Activated T-helper 17 cell treated with anti-CD3 and anti-CD28 coated beads, Interleukin-2, amount 50 U/mL, for 72 hours (primary cell): ENCODE data around the gene ENTPD8. TPM values are rescaled to one million over a fixed set of nuclear protein-coding genes. Genes with fewer than 3 reads are reported as not detected.

Experiments
- ATAC-seq: fragments of 150-1000 bp; cut with Tn5 transposase; replicated peaks from 2 replicates; pipeline ENCODE4 v1.10.0; 2021; ENCODE audit warnings: mild to moderate bottlenecking, moderate library complexity
- H3K27ac Mint-ChIP-seq: one replicate; pipeline ENCODE4 v1.8.0; 2022; ENCODE audit warnings: mixed read lengths
- H3K27me3 Mint-ChIP-seq: one replicate; pipeline ENCODE4 v1.8.0; 2022; ENCODE audit warnings: mixed read lengths
- H3K36me3 Mint-ChIP-seq: one replicate; pipeline ENCODE4 v1.8.0; 2022; ENCODE audit warnings: low read depth, mild to moderate bottlenecking, mixed read lengths
- H3K4me1 Mint-ChIP-seq: one replicate; pipeline ENCODE4 v1.8.0; 2022; ENCODE audit warnings: mixed read lengths
- H3K4me3 Mint-ChIP-seq: one replicate; pipeline ENCODE4 v1.8.0; 2022; ENCODE audit warnings: mild to moderate bottlenecking, mixed read lengths
- H3K9me3 Mint-ChIP-seq: one replicate; pipeline ENCODE4 v1.8.0; 2022; ENCODE audit warnings: mixed read lengths
- total RNA-seq, 2 donors: library from RNA; stranded (reverse); gene quantifications; one replicate each; pipeline ENCODE4 v1.2.3, GENCODE V29; 2022

ENTPD8 gene
- total RNA-seq, 2 donors from 2014 or later: not detected

DNA sequence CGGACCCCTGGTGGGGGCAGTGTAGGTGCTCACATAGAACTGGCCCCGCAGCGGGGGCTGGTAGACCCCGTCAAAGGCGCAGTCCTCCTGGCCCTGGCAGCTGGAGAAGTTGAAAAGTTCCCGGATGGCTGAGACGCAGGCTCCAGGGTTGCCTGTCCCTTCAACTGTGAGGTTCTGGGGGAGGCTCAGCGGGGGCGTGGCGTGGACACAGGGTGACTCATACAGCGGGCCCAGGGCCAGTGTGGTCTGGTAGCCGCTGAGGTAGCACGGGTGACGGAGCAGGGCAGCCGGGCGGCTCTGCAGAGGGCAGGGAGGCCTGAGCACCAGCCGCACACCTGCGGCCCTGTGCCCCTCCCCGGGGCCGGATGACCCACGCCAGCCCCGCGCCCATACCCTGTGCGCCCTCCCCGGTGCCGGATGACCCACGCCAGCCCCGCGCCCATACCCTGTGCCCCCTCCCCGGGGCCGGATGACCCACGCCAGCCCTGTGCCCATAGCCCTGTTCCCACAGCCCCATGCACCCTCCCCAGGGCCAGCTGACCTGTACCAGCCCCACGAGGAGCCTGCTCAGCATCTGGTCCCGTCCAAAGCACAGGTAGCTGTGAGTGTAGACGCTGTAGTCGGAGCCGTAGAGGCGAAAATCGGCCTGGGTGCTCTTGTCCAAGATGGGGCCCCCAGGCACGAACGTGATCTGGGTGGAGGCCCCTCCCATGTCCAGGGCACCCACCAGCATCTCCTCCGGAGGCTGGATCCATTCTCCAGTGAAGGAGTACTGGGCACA lies 5.0 kb downstream of the ENTPD8 start:
- H3K27me3 Mint-ChIP-seq: peaks cover 4% of the 10 kb centered on the region
- H3K9me3 Mint-ChIP-seq: no peaks in the 10 kb centered on the region
- no peaks in the 10 kb centered on the region for H3K36me3 Mint-ChIP-seq
- no peak for ATAC-seq
- H3K4me1 Mint-ChIP-seq: no peaks in the 10 kb centered on the region
- no peak overlapping the region for H3K4me3 Mint-ChIP-seq
- no peak overlapping the region for H3K27ac Mint-ChIP-seq

DNA sequence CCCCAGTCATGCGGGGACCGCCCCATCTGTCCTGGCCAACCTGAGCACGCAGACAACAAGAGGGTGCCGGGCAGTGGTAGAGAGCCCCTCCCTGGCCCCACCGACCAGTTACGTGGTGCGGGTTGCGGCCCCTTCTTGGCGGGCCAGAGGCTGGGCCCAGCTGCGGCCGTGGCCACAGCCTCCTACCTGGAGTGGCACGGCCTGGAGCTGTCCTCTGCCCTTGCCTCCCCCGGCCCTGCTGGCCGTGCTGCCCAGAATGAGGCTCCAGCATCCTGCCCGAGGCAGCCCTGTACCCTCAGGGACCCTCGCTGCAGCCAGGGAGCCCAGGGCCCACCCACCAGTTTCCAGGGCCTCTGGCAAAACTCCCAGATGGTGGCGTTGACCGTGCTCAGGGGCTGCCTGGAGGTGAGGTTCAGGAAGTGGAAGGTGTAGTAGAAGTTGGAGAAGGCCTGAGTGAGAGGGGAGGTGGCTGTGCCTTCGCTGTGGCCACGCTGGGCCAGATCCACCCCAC lies 5.7 kb downstream of the ENTPD8 start:
- no peak for ATAC-seq
- no peaks in the 10 kb centered on the region for H3K9me3 Mint-ChIP-seq
- H3K4me3 Mint-ChIP-seq: no peak overlapping the region
- no peak overlapping the region for H3K27ac Mint-ChIP-seq
- H3K4me1 Mint-ChIP-seq: no peaks in the 10 kb centered on the region
- H3K36me3 Mint-ChIP-seq: no peaks in the 10 kb centered on the region
- peaks cover 4% of the 10 kb centered on the region for H3K27me3 Mint-ChIP-seq

DNA sequence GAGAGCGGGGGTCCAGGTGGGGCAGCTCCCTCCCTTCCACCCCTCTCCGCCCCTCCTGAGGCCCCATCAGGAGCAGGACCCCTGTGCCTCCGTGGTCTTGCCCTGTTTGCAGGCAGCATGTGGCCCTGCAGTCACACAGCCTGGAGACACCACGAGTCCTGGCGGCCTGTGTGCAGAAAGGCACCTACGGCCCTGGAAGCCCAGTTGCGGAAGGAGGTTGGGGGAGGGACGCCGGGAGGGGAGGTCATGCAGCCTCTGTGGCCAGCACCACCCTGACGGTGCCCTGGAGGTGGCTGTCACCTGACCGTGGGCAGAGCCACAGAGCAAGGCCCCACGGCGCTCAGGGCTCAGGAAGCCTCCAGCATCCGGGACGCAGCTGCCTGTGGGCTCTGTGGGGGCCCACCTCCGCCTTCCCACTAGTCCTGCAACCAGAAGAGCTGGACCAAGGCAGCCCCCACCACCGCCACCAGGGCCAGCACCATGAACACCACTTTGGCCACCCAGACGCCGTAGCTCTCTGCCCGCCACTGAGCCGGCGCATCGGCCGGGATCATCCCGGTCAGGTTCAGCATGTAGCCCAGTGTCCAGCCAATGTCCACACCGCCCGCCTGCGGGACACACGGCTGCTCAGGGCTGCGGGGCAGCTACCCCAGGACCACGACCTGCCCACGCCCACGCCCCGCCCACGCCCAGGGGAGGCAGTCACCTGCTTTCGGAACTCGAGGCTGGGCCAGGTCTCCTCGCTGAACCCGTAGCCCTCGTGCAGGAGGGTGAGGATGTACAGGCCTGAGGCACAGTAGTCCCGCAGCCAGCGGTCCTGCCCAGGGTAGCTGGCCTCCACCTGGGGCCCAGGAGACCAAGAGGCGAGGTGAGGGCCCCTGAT lies 6.4 kb downstream of the ENTPD8 start:
- H3K27ac Mint-ChIP-seq: no peak overlapping the region

DNA sequence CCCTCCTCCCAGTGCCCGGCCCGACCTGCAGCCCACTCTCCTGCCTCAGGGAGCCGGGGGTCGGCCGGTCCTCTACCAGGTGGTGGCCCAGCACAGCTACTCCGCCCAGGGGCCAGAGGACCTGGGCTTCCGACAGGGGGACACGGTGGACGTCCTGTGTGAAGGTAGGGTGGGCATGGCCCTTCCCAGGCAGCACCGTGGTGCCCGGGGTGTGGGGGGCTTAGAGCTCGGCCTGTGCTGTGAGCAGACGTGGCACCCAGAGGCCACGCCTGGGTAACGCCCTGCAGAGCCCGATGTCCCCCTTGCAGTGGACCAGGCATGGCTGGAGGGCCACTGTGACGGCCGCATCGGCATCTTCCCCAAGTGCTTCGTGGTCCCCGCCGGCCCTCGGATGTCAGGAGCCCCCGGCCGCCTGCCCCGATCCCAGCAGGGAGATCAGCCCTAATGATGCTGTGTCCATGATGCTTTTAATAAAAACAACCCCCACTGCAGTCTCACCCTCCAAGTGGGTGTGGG lies 7.2 kb downstream of the ENTPD8 start:
- Mint-ChIP-seq H3K36me3 (no peaks in the 10 kb centered on the region), H3K9me3 (no peaks in the 10 kb centered on the region), H3K27ac (no peak overlapping the region), H3K4me3 (no peak overlapping the region), H3K4me1 (no peaks in the 10 kb centered on the region), H3K27me3 (no peaks in the 10 kb centered on the region)
- no peak for ATAC-seq

More for the DNA sequence above, 6.4 kb downstream of the ENTPD8 start:
- Mint-ChIP-seq H3K4me1 (no peaks in the 10 kb centered on the region), H3K27me3 (peaks cover 4% of the 10 kb centered on the region), H3K9me3 (no peaks in the 10 kb centered on the region), H3K4me3 (no peak overlapping the region), H3K36me3 (no peaks in the 10 kb centered on the region)
- no peak for ATAC-seq

DNA sequence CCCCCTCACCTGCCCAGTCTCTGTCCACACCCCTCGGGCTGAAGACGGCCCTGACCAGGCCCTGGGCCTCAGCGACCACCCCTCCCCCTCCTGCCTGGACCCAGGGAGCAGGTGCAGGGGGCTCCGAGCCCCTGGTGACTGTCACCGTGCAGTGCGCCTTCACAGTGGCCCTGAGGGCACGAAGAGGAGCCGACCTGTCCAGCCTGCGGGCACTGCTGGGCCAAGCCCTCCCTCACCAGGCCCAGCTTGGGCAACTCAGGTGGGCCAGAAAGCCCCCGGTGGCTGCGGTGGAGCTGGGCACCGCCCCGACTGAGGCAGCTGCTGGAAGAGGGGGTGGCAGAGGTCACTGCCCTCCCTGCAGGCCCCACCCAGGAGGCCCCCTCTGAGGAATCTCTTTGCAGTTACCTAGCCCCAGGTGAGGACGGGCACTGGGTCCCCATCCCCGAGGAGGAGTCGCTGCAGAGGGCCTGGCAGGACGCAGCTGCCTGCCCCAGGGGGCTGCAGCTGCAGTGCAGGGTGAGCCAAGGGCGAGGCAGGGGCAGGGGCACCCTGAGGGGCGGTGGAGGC lies 7.7 kb downstream of the ENTPD8 start:
- no peaks in the 10 kb centered on the region for H3K27me3 Mint-ChIP-seq
- no peaks in the 10 kb centered on the region for H3K9me3 Mint-ChIP-seq
- no peak overlapping the region for H3K27ac Mint-ChIP-seq
- no peaks in the 10 kb centered on the region for H3K36me3 Mint-ChIP-seq
- H3K4me1 Mint-ChIP-seq: no peaks in the 10 kb centered on the region
- H3K4me3 Mint-ChIP-seq: no peak overlapping the region
- ATAC-seq: no peak

DNA sequence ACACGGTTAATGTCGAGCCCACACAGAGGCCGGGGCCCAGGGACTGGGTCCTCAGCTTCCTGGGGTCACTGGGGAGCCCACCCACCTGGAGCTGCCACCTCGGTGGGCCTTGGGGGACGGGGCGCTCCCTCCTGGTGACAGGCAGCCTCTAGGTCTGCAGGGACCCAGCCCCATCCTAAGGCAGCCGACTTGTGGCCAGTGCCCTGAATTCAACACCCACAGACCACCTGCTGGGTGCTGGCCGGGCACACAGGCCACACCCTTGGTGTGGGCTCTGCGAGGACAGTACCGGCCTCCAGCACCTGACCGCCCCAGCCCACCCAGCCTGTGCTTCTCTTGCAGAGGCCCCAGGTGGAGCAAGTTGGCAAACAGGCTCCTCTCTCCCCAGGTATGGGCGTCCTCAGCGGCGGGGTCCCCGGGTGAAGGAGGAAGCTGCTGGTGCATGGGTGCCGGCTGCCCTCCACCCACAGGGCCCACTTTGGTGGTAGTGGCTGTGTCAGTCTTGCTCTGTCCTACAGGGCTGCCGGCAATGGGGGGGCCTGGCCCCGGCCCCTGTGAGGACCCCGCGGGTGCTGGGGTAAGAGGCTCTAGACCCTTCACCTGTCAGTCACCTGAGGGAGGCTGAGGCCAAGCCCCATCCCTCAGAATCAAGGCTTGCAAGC lies 8.3 kb downstream of the ENTPD8 start:
- Mint-ChIP-seq H3K4me3 (no peak overlapping the region), H3K27ac (no peak overlapping the region), H3K36me3 (no peaks in the 10 kb centered on the region), H3K27me3 (no peaks in the 10 kb centered on the region), H3K4me1 (no peaks in the 10 kb centered on the region), H3K9me3 (no peaks in the 10 kb centered on the region)
- ATAC-seq: no peak

DNA sequence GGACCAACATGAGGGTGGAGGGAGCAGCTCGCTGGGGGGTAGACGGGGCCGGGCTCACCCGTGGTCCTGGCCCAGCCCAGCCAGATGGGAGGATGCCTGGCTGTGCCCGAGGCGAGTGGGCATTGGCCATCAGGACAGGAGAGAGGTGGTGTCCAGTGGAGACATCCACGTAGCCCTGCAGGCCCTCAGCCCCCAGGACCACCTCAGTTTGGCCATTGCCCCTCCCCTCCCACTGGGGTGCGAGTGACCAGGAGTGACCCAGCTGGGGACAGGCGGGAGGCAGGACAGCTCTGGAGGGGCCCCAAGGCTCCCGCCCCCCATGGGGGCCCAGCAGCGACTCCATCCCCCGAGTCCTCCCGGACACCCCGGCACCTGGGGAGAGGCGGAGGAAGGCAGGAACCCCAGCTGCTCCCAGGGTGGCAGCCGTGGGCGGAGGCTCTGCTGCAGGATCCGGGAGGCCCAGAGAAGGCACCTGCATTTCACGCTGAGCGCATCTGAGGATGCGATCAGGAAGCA lies 9.7 kb downstream of the ENTPD8 start:
- Mint-ChIP-seq H3K4me3 (no peak overlapping the region), H3K27ac (no peak overlapping the region), H3K4me1 (no peaks in the 10 kb centered on the region), H3K27me3 (no peaks in the 10 kb centered on the region), H3K36me3 (no peaks in the 10 kb centered on the region), H3K9me3 (no peaks in the 10 kb centered on the region)
- no peak for ATAC-seq

DNA sequence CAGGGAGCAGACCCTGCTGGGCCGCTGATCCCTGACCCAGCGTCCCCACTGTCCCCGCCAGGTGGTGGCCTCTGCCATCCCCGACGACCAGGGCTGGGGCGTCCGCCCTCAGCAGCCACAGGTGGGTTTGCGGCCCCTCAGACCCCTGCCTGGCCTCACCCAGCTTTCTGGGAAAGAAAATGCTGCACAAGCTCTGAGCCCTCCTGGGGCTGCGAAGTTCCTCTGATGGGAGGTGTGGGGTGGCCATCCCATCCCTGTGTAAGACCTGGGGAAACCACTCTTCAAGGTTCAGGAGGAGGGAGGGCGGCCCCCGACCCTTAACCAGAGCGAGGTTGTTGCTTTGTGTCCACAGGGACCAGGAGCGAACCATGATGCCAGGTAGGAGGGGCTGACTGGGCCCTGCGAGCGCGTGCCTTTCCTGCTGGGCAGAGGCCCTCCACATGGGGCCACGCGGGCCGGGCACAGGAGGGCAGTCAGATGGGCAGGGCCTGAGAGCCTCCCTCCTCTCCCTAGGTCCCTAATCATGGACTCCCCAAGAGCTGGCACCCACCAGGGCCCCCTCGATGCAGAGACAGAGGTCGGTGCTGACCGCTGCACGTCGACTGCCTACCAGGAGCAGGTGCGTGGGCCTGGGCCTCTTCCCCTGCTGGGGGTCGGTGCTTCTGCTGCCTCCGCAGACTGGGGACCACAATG lies 10.3 kb downstream of the ENTPD8 start:
- Mint-ChIP-seq H3K27ac (no peak overlapping the region), H3K4me3 (no peak overlapping the region), H3K9me3 (no peaks in the 10 kb centered on the region), H3K4me1 (no peaks in the 10 kb centered on the region), H3K36me3 (no peaks in the 10 kb centered on the region), H3K27me3 (no peaks in the 10 kb centered on the region)
- no peak for ATAC-seq

DNA sequence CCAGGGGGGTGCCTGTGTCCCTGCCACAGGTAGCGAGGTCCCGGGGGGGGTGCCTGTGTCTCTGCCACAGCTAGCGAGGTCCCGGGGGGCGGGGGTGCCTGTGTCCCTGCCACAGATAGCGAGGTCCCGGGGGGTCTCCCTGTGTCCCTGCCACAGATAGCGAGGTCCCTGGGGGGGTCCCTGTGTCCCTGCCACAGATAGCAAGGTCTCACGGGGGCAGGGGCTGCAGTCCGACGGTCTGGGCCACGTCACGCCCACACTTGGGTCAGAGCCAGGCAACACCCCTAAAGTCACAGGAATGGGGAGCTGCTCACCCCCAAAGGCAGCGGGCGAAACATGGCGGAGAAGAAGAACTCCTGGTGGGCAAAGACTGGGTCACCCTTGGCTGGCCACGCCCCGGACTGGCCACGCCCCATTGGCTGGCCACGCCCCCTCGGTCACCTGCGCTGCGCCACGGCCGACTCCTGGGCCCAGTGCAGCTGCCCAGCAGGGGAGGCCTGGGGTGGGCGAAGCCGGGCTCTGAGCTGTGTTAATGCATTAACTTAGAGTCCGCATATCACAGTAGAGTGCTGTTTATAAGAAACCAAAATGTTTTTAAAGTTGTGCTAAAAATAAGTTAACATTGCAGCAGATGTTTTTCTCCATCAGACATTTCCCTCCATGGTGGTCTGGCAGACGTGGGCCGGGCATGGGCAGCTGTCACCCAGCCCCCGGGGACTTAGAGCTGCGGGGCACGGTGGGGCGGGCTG lies 11.0 kb downstream of the ENTPD8 start:
- no peaks in the 10 kb centered on the region for H3K36me3 Mint-ChIP-seq
- H3K9me3 Mint-ChIP-seq: no peaks in the 10 kb centered on the region

DNA sequence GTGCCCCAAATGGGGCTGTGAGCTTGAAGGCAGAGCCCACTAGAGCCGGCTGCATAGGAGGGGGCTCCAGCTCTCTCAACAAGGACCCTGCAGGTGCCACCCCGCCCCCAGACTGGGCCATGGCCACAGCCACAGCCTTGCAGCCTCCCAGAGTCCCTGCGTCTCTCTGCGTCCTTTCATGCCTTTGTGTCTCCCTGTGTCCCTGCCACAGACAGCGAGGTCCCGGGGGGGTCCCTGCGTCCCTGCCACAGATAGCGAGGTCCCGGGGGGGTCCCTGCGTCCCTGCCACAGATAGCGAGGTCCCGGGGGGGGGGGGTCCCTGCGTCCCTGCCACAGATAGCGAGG lies 11.6 kb downstream of the ENTPD8 start:
- no peak overlapping the region for H3K27ac Mint-ChIP-seq
- no peaks in the 10 kb centered on the region for H3K9me3 Mint-ChIP-seq
- H3K36me3 Mint-ChIP-seq: no peaks in the 10 kb centered on the region
- H3K4me3 Mint-ChIP-seq: no peak overlapping the region
- H3K4me1 Mint-ChIP-seq: no peaks in the 10 kb centered on the region
- ATAC-seq: no peak
- no peaks in the 10 kb centered on the region for H3K27me3 Mint-ChIP-seq

More for the DNA sequence above, 11.0 kb downstream of the ENTPD8 start:
- H3K27me3 Mint-ChIP-seq: no peaks in the 10 kb centered on the region
- H3K4me1 Mint-ChIP-seq: no peaks in the 10 kb centered on the region
- H3K27ac Mint-ChIP-seq: no peak overlapping the region
- H3K4me3 Mint-ChIP-seq: no peak overlapping the region
- no peak for ATAC-seq

DNA sequence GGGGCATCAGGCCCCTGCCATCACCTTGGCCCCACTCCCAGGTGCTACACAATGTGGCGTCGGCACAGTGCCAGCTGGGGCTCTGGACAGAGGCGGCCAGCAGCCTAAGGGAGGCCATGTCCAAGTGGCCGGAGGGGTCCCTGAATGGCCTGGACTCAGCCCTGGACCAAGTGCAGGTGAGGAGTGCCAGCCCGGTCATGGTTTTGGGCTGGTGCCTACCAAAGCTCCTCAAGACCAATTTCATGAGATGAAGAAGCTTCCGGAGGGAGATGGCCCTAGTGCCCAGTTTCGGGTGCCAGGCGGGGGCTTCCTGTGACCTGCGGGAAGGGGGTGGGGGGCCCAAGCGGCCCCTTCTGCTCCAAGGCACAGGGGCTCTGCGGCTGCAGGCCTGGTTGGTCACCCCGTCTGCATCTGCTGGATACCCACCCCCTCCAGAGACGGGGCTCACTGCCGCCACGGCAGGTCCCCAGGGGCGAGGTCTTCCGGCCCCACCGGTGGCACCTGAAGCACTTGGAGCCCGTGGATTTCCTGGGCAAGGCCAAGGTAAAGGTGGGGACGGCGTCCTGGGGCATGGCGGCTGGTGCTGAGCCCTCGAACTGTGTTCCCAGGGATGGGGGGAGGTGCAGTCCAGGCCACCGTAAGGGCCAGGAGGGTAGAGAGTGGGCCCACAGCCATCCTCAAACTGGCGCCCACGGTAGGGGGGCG lies 12.2 kb downstream of the ENTPD8 start:
- Mint-ChIP-seq H3K9me3 (no peaks in the 10 kb centered on the region), H3K4me3 (no peak overlapping the region), H3K27me3 (no peaks in the 10 kb centered on the region), H3K27ac (no peak overlapping the region), H3K36me3 (no peaks in the 10 kb centered on the region), H3K4me1 (no peaks in the 10 kb centered on the region)
- ATAC-seq: no peak

DNA sequence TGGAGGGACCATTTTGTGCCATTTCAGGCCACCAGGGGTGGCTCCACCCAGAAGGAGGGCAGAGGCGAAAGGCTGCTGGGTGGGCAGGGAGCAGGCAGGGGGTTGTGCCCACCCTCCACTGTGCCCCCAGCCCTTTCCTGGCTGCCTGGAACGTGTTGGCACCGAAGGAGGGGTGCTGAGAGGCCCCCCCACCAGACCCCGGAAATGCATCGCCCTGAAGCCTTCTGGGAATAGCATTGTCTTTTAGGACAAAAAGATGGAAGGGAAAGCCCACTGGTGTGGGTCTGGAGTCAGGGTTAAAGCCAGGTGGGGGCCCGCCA lies 12.9 kb downstream of the ENTPD8 start:
- ATAC-seq: no peak
- Mint-ChIP-seq H3K27me3 (no peaks in the 10 kb centered on the region), H3K4me1 (no peaks in the 10 kb centered on the region), H3K27ac (no peak overlapping the region), H3K4me3 (no peak overlapping the region), H3K9me3 (no peaks in the 10 kb centered on the region), H3K36me3 (no peaks in the 10 kb centered on the region)
